CD4-positive, alpha-beta T cell (primary cell): ENCODE data around the gene LAMP5. TPM values are rescaled to one million over a fixed set of nuclear protein-coding genes. Genes with fewer than 3 reads are reported as not detected.

Experiments used
- ATAC-seq: fragments of 200-7000 bp; cut with Tn5 transposase; one replicate; pipeline ENCODE4 v1.10.0; 2022; ENCODE audit warnings: mild to moderate bottlenecking; ENCODE audit not compliant: poor library complexity
- CTCF ChIA-PET: fragments of 350-600 bp; sonication (Branson Sonifier 250); formaldehyde crosslinking; loops from one replicate; lab custom pipeline; 2021; ENCODE audit warnings: antibody characterized with exemption, inconsistent platforms; lab: Charles Lee
- POLR2A ChIA-PET: fragments of 350-600 bp; sonication (Branson Sonifier 250); formaldehyde crosslinking; loops from one replicate; lab custom pipeline; 2021; ENCODE audit warnings: antibody characterized with exemption, inconsistent platforms; lab: Charles Lee
- DNase-seq, 14 experiments: peaks; one replicate each; pipeline ENCODE4 v3.0.0-alpha.2; 2013 to 2020; ENCODE audit warnings: mixed read lengths in 2 of 14
- H3K27ac ChIP-seq, 2 donors: one replicate each; pipeline versions ENCODE4 v1.5.1 to v1.7.0; 2013; ENCODE audit warnings: low read length in 2 of 2, low read depth in 1 of 2, mild to moderate bottlenecking in 1 of 2
- H3K27me3 ChIP-seq, 2 experiments: 1 replicate in 1 of 2; 2 replicates in 1 of 2; pipeline versions ENCODE4 v1.6.1 to v1.7.0; 2013; ENCODE audit warnings: low read length in 2 of 2, control low read depth in 1 of 2, mild to moderate bottlenecking in 1 of 2, moderate library complexity in 1 of 2; ENCODE audit not compliant: insufficient read depth in 2 of 2, control insufficient read depth in 1 of 2
- H3K36me3 ChIP-seq: one replicate; pipeline ENCODE4 v1.6.1; 2013; ENCODE audit warnings: low read length, control low read depth; ENCODE audit not compliant: insufficient read depth
- H3K4me1 ChIP-seq: one replicate; pipeline ENCODE4 v1.6.1; 2013; ENCODE audit warnings: low read length, control low read depth; ENCODE audit not compliant: insufficient read depth
- H3K4me3 ChIP-seq: one replicate; pipeline ENCODE4 v1.5.1; 2013; ENCODE audit warnings: mild to moderate bottlenecking, low read length, moderate library complexity
- H3K9me3 ChIP-seq, 2 experiments: 1 replicate in 1 of 2; 2 replicates in 1 of 2; pipeline versions ENCODE4 v1.6.1 to v1.7.0; 2013; ENCODE audit warnings: low read length in 2 of 2, mild to moderate bottlenecking in 2 of 2, control low read depth in 1 of 2, moderate library complexity in 1 of 2; ENCODE audit not compliant: control insufficient read depth in 1 of 2, insufficient read depth in 1 of 2
- H3K27ac Mint-ChIP-seq: one replicate; pipeline ENCODE4 v1.8.0; 2020; ENCODE audit warnings: mixed read lengths
- H3K27me3 Mint-ChIP-seq: one replicate; pipeline ENCODE4 v1.8.0; 2021; ENCODE audit warnings: mixed read lengths
- H3K36me3 Mint-ChIP-seq: one replicate; pipeline ENCODE4 v1.8.0; 2021; ENCODE audit warnings: low read depth, mixed read lengths
- H3K4me1 Mint-ChIP-seq: one replicate; pipeline ENCODE4 v1.8.0; 2021; ENCODE audit warnings: low read depth, mixed read lengths
- H3K4me3 Mint-ChIP-seq: one replicate; pipeline ENCODE4 v1.8.0; 2020; ENCODE audit warnings: mild to moderate bottlenecking, mixed read lengths
- H3K9me3 Mint-ChIP-seq: one replicate; pipeline ENCODE4 v1.8.0; 2020; ENCODE audit warnings: mixed read lengths
- intact Hi-C, 2 experiments: fragments of 100-400 bp; cut with DNase I in 1 of 2; cut with micrococcal nuclease in 1 of 2; formaldehyde crosslinking; loops; one replicate each; pipeline versions ENCODE4 v1.15.1 to v1.9.0; 2023 to 2025; cut with DNase I, micrococcal nuclease
- total RNA-seq, 174 experiments: library from RNA in 2 of 174; stranded (reverse) in 2 of 174; gene quantifications; one replicate each; pipeline ENCODE4 v1.2.3 and lab custom pipeline; 2021 to 2026
- TF ChIP-seq, protein P1 (sequence below): fragments of 200-600 bp; IDR thresholded peaks from one replicate; pipeline ENCODE4 v1.8.0; 2022; ENCODE audit warnings: antibody characterized with exemption, mild to moderate bottlenecking

LAMP5 gene
- total RNA-seq, 2 experiments from 2014 or later: 0.11 TPM; not detected in 1

DNA sequence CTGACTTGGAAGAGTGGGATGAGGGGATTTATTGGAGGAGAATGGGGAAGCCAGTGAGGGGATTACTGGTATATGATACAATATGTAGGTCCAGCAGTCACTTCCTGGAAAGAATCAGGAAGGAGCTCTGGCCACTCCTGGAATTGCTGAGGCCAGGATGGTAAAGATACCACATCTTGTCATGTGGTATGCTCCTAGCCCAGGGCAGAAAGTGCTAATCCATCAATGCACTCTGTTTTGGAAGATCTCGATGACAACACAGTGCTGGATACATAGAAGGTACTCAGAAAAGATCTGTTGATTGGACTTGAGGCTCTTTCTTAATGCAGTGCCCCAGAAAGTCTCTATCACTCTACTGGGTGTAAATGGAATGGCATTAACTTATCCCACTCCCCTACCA lies 52.6 kb downstream of the LAMP5 start:
- no peaks in the 10 kb centered on the region for H3K36me3 ChIP-seq
- no peak for DNase-seq
- no peaks in the 10 kb centered on the region for H3K36me3 Mint-ChIP-seq
- no peak overlapping the region for H3K27ac ChIP-seq
- no peaks in the 10 kb centered on the region for H3K9me3 Mint-ChIP-seq
- H3K27me3 Mint-ChIP-seq: peaks cover 12% of the 10 kb centered on the region
- H3K4me1 ChIP-seq: no peaks in the 10 kb centered on the region
- TF ChIP-seq, protein P1, sequence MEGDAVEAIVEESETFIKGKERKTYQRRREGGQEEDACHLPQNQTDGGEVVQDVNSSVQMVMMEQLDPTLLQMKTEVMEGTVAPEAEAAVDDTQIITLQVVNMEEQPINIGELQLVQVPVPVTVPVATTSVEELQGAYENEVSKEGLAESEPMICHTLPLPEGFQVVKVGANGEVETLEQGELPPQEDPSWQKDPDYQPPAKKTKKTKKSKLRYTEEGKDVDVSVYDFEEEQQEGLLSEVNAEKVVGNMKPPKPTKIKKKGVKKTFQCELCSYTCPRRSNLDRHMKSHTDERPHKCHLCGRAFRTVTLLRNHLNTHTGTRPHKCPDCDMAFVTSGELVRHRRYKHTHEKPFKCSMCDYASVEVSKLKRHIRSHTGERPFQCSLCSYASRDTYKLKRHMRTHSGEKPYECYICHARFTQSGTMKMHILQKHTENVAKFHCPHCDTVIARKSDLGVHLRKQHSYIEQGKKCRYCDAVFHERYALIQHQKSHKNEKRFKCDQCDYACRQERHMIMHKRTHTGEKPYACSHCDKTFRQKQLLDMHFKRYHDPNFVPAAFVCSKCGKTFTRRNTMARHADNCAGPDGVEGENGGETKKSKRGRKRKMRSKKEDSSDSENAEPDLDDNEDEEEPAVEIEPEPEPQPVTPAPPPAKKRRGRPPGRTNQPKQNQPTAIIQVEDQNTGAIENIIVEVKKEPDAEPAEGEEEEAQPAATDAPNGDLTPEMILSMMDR: no peak
- POLR2A ChIA-PET: no interaction called here
- H3K9me3 ChIP-seq: peaks cover 0 to 11% of the 10 kb centered on the region in 2 experiments
- H3K4me3 Mint-ChIP-seq: no peak overlapping the region
- H3K4me1 Mint-ChIP-seq: no peaks in the 10 kb centered on the region
- CTCF ChIA-PET: no interaction called here
- H3K4me3 ChIP-seq: no peak overlapping the region
- H3K27ac Mint-ChIP-seq: no peak overlapping the region
- intact Hi-C loops: no loop called here
- ATAC-seq: no peak
- no peaks in the 10 kb centered on the region for H3K27me3 ChIP-seq

DNA sequence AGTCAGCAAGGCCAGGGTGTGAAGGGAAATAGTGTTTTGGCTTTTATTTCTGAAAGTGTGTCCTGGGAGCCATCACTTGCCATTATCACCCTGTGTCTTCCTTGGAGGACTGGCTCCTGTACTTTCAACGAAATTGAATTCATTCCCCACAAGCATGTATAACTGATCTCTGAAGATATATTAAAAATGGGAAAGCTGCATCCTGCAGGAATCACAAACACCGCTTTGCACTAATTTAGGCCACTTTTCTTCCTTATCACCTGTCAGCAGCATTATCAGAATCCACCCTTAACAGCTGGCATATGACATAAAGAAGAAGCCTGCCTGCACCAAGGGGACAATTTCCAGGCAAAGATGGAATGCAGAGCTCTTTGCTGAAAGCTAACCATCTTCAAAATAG lies 56.2 kb downstream of the LAMP5 start:
- no peak overlapping the region for H3K27ac ChIP-seq
- Mint-ChIP-seq H3K4me1 (no peaks in the 10 kb centered on the region), H3K27me3 (peaks cover 16% of the 10 kb centered on the region), H3K4me3 (no peak overlapping the region), H3K9me3 (no peaks in the 10 kb centered on the region), H3K27ac (no peak overlapping the region), H3K36me3 (no peaks in the 10 kb centered on the region)
- H3K36me3 ChIP-seq: no peaks in the 10 kb centered on the region
- TF ChIP-seq, protein P1: no peak
- intact Hi-C loops: no loop called here
- no peaks in the 10 kb centered on the region for H3K4me1 ChIP-seq
- peaks cover 0 to 15% of the 10 kb centered on the region in 2 experiments for H3K9me3 ChIP-seq
- no peak overlapping the region for H3K4me3 ChIP-seq
- ChIA-PET POLR2A (no interaction called here), CTCF (no interaction called here)
- ATAC-seq (no peak), DNase-seq (no peak)
- no peaks in the 10 kb centered on the region for H3K27me3 ChIP-seq

DNA sequence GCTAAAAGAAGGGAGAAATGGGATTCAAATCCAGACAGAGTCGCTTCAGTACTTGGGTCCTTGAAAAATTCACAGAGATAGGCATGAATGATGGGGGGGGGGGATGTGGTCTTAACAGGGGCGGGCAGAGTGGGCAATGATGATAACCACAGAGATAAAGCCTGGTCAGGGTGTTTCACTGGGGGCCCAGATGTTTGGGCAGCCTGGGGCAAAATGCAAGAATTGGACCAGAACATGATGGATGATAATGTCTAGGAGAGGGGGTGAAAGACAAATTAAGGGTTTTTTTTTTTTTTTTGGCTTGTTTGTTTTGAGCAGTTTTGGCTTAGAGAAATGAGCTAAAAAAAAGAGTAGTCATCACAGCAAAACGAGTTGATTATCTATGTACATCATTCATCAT lies 57.4 kb downstream of the LAMP5 start:
- Mint-ChIP-seq H3K36me3 (no peaks in the 10 kb centered on the region), H3K9me3 (no peaks in the 10 kb centered on the region), H3K27me3 (peaks cover 16% of the 10 kb centered on the region), H3K27ac (no peak overlapping the region), H3K4me1 (no peaks in the 10 kb centered on the region), H3K4me3 (no peak overlapping the region)
- Histone ChIP-seq H3K9me3 (peaks cover 0 to 8% of the 10 kb centered on the region in 2 experiments), H3K36me3 (no peaks in the 10 kb centered on the region), H3K4me1 (no peaks in the 10 kb centered on the region), H3K27me3 (no peaks in the 10 kb centered on the region), H3K4me3 (no peak overlapping the region), H3K27ac (no peak overlapping the region)
- intact Hi-C loops: no loop called here
- TF ChIP-seq, protein P1: no peak
- no peak for ATAC-seq
- DNase-seq: no peak
- POLR2A ChIA-PET: no interaction called here
- CTCF ChIA-PET: no interaction called here
